HepG2 (cell line): Measurements from ENCODE around the gene MAMLD1. TPM values are rescaled to one million over a fixed set of nuclear protein-coding genes. Genes with fewer than 3 reads are reported as not detected.

Experiments
- ATAC-seq: fragments of 200-7000 bp; cut with Tn5 transposase; 3 replicates; pipeline ENCODE4 v1.9.1; 2020; ENCODE audit warnings: mild to moderate bottlenecking, moderate library complexity
- BruUV-seq: library from RNA; stranded (reverse); fragments of 400-500 nt; replicated peaks from 2 replicates; lab custom pipeline; 2021; lab: Mats Ljungman, UMichigan
- CTCF ChIA-PET: fragments of 300-600 bp; formaldehyde crosslinking; extraction: SDS; loops from one replicate; lab custom pipeline; 2021; ENCODE audit warnings: low total read pairs, inconsistent platforms, low intra/inter-chr PET ratio; lab: Yijun Ruan, JAX
- POLR2A ChIA-PET: fragments of 350-600 bp; sonication (Branson Sonifier 250); formaldehyde crosslinking; loops from one replicate; lab custom pipeline; 2020; ENCODE audit warnings: antibody characterized with exemption, inconsistent platforms; lab: Yijun Ruan, JAX
- DNase-seq: peaks from one replicate; pipeline ENCODE4 v3.0.0-alpha.2; 2015; ENCODE audit warnings: low spot score
- FAIRE-seq: peaks from 3 replicates; lab custom pipeline; 2011; peaks lifted over from hg19 to GRCh38; lab: Jason Lieb, UNC
- H2AFZ ChIP-seq: one replicate; pipeline ENCODE4 v1.6.1; 2011; ENCODE audit warnings: low read length, inconsistent platforms
- H3K27ac ChIP-seq: fragments of 300-600 bp; 3 replicates; pipeline ENCODE4 v1.8.0; 2011; ENCODE audit warnings: mixed run types, mild to moderate bottlenecking, mixed read lengths, low read length, inconsistent platforms; ENCODE audit not compliant: insufficient read depth; ENCODE audit errors: extremely low read length
- H3K27me3 ChIP-seq, 2 experiments: fragments of 200-600 bp in 1 of 2; 2 replicates in 1 of 2; 3 replicates in 1 of 2; pipeline versions ENCODE4 v1.6.0 to v1.8.0; 2011; ENCODE audit warnings: low read length in 2 of 2, mild to moderate bottlenecking in 2 of 2, moderate library complexity in 2 of 2, inconsistent platforms in 1 of 2; ENCODE audit not compliant: insufficient read depth in 2 of 2, control insufficient read depth in 1 of 2
- H3K36me3 ChIP-seq, 2 experiments: fragments of 200-600 bp in 1 of 2; replicated peaks in 1 of 2; 2 replicates in 1 of 2; 3 replicates in 1 of 2; pipeline versions ENCODE4 v1.5.1 to v1.8.0; 2011; ENCODE audit warnings: low read length in 2 of 2, inconsistent platforms in 1 of 2; ENCODE audit not compliant: insufficient read depth in 2 of 2, control insufficient read depth in 1 of 2
- H3K4me1 ChIP-seq: 2 replicates; pipeline ENCODE4 v1.5.1; 2012; ENCODE audit warnings: low read length, inconsistent platforms; ENCODE audit not compliant: insufficient read depth
- H3K4me2 ChIP-seq: 2 replicates; pipeline ENCODE4 v1.6.0; 2011; ENCODE audit warnings: low read depth, low read length, inconsistent platforms
- H3K4me3 ChIP-seq, 3 experiments: fragments of 200-600 bp in 1 of 3; sonication (generic), shearing (Covaris generic) in 1 of 3; replicated peaks in 1 of 3; 2 replicates each; pipeline ENCODE4 v1.5.1; 2011 to 2016; ENCODE audit warnings: low read length in 3 of 3, inconsistent platforms in 2 of 3, low read depth in 2 of 3, mild to moderate bottlenecking in 2 of 3, control low read depth in 1 of 3, mixed read lengths in 1 of 3; ENCODE audit not compliant: insufficient read depth in 1 of 3
- H3K79me2 ChIP-seq: one replicate; pipeline ENCODE4 v1.6.1; 2011; ENCODE audit warnings: low read length, inconsistent platforms; ENCODE audit not compliant: insufficient read depth
- H3K9ac ChIP-seq: 2 replicates; pipeline ENCODE4 v1.6.0; 2011; ENCODE audit warnings: mild to moderate bottlenecking, low read depth, low read length, inconsistent platforms; ENCODE audit not compliant: insufficient read depth
- H3K9me3 ChIP-seq: 2 replicates; pipeline ENCODE4 v1.5.1; 2012; ENCODE audit warnings: mild to moderate bottlenecking, low read length
- H4K20me1 ChIP-seq: 2 replicates; pipeline ENCODE4 v1.6.0; 2011; ENCODE audit warnings: inconsistent platforms, mild to moderate bottlenecking, low read length, moderate library complexity; ENCODE audit not compliant: insufficient read depth
- GMEB1 ChIP-seq: sonication (generic); formaldehyde crosslinking; IDR thresholded peaks from 2 replicates; pipeline ENCODE4 v1.5.1; 2020; ENCODE audit warnings: missing genetic modification reagents, mild to moderate bottlenecking, borderline replicate concordance
- REXO4 ChIP-seq: sonication (generic); formaldehyde crosslinking; IDR thresholded peaks from 2 replicates; pipeline ENCODE4 v1.8.0; 2022; ENCODE audit warnings: missing genetic modification reagents, mild to moderate bottlenecking, borderline replicate concordance
- ZNF770 ChIP-seq: sonication (generic); formaldehyde crosslinking; IDR thresholded peaks from 2 replicates; pipeline ENCODE4 v1.5.0; 2020; ENCODE audit warnings: mild to moderate bottlenecking, missing genetic modification reagents
- WGBS: methylation state at CpG from one replicate; pipeline ENCODE4 v1.1.6; 2017; ENCODE audit warnings: low lambda C conversion rate; 5-methylcytosine and 5-hydroxymethylcytosine counted together
- in situ Hi-C: cut with HindIII; loops from 2 replicates; pipeline ENCODE4 v1.10.0; 2017; ENCODE audit warnings: low pct_unique_long_range_greater_than_20kb; ENCODE audit not compliant: extremely low pct_ligation_motif_present
- intact Hi-C: fragments of 100-400 bp; cut with micrococcal nuclease; formaldehyde crosslinking; loops from one replicate; pipeline ENCODE4 v1.10.0; 2022; ENCODE audit not compliant: unreplicated experiment
- polyA plus RNA-seq, 8 experiments: library from polyadenylated mRNA; depleted of rRNA in 3 of 8; stranded (reverse) in 7 of 8; unstranded in 1 of 8; fragments of >200 nt; fragmentation: Illumina TruSeq in 4 of 8; extraction: Trizol in 4 of 8; gene quantifications; 2 replicates each; pipeline versions ENCODE4 v1.2.1 to v1.2.3, GENCODE V29; 2011 to 2016; ENCODE audit warnings: low read depth in 4 of 8, missing spikeins in 1 of 8, mixed read lengths in 1 of 8; ENCODE audit not compliant: insufficient read depth in 1 of 8
- total RNA-seq, 5 experiments: library from RNA; depleted of rRNA; stranded (reverse); fragments of >200 nt; fragmentation: Illumina TruSeq; extraction: Trizol; gene quantifications; 2 replicates each; pipeline ENCODE4 v1.2.3, GENCODE V29; 2016; ENCODE audit warnings: low read depth in 1 of 5

The MAMLD1 gene
- total and polyA plus RNA-seq, 2 of the 13 experiments (the other 11 are each of a cell fraction or from before 2014, with no cell fraction given) = not detected

GRCh38 chrX:150313514-150313913 is 49.6 kb upstream of the MAMLD1 start:
- Histone ChIP-seq H3K4me3 (no peak overlapping the region), H3K9me3 (no peaks in the 10 kb centered on the region), H3K4me2 (no peak overlapping the region), H3K27me3 (no peaks in the 10 kb centered on the region; a peak in 1 of 5 replicates), H4K20me1 (no peaks in the 10 kb centered on the region), H3K79me2 (no peaks in the 10 kb centered on the region), H2AFZ (no peak overlapping the region), H3K9ac (no peak overlapping the region), H3K4me1 (no peaks in the 10 kb centered on the region), H3K36me3 (no peaks in the 10 kb centered on the region), H3K27ac (no peak overlapping the region)
- no TSS peak for BruUV-seq
- DNase-seq (no peak), ATAC-seq (no peak), FAIRE-seq (no peak)
- ChIA-PET CTCF (no interaction called here), POLR2A (no interaction called here)
- in situ Hi-C loops (no loop called here), intact Hi-C loops (no loop called here)
- WGBS = 7% methylated on average over 4 of the region's 5 CpGs
- TF ChIP-seq GMEB1 (CRISPR knock-in tag) = no peak

GRCh38 chrX:150314186-150314585 is 48.9 kb upstream of the MAMLD1 start:
- BruUV-seq = no TSS peak
- H3K27ac ChIP-seq = no peak overlapping the region
- 78% methylated on average over 1 of the region's 3 CpGs for WGBS
- POLR2A ChIA-PET = no interaction called here
- H3K27me3 ChIP-seq = no peaks in the 10 kb centered on the region; a peak in 1 of 5 replicates
- H3K9me3 ChIP-seq = no peaks in the 10 kb centered on the region
- H3K36me3 ChIP-seq = no peaks in the 10 kb centered on the region
- no peak overlapping the region for H3K9ac ChIP-seq
- CTCF ChIA-PET = no interaction called here
- no peak overlapping the region for H3K4me3 ChIP-seq
- in situ Hi-C loops = no loop called here
- ATAC-seq = no peak
- no peak overlapping the region for H2AFZ ChIP-seq
- no peak for TF ChIP-seq ZNF770
- no peak for TF ChIP-seq REXO4 (CRISPR knock-in tag)
- H3K4me2 ChIP-seq = no peak overlapping the region
- no peak for DNase-seq
- no peaks in the 10 kb centered on the region for H4K20me1 ChIP-seq
- no peak for FAIRE-seq
- intact Hi-C loops = no loop called here
- no peaks in the 10 kb centered on the region for H3K79me2 ChIP-seq
- no peaks in the 10 kb centered on the region for H3K4me1 ChIP-seq
